GM18507 (cell line): Measurements from ENCODE around the gene MAD1L1.

Experiments used
- DNase-seq: peaks from one replicate; pipeline ENCODE4 v3.0.0; 2011; ENCODE audit warnings: low read depth; ENCODE audit not compliant: insufficient read length; ENCODE audit errors: extremely low spot score
- FAIRE-seq: peaks from 2 replicates; lab custom pipeline; 2011; peaks lifted over from hg19 to GRCh38; lab: Jason Lieb, UNC

Gene MAD1L1

DNA sequence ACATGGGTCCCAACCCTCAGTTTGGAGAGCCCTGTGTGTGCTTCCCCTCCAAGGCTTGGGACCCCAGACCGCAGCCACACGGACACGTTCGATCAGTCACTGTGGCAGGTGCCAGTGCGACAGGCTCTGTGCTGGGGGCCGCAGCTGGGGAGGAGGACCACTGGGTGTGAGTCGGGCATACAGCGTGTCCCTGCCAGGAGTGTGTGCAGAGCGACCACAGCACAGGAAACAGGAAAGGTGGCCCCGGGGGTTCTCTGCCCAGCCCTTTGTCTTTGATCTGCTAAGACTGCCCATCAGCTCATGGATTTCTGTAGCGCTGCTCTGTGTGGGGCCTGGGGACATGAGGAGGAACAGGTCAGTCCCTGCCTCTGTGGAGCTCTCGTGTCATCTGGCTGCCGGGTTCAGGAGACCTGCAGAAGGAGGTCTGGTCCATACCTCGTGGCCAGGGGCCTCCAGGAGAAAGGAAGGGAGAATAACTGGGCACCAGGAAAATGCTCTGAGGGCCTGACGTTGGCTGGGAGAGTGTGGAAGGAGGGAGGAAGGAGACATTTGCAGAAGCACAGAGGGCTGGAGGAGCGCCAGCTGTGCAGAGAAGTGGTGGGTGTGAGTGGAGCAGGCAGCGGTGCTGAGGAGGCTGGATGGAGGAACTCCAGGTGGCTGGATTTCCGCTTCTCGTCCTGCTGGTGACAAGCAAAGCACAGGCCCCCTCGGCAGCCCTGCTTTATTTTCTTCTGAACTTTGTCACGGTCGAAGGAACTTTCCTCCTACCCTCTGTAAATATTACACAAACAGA lies 13.3 kb upstream of the MAD1L1 start:
- FAIRE-seq (no peak), DNase-seq (no peak)

DNA sequence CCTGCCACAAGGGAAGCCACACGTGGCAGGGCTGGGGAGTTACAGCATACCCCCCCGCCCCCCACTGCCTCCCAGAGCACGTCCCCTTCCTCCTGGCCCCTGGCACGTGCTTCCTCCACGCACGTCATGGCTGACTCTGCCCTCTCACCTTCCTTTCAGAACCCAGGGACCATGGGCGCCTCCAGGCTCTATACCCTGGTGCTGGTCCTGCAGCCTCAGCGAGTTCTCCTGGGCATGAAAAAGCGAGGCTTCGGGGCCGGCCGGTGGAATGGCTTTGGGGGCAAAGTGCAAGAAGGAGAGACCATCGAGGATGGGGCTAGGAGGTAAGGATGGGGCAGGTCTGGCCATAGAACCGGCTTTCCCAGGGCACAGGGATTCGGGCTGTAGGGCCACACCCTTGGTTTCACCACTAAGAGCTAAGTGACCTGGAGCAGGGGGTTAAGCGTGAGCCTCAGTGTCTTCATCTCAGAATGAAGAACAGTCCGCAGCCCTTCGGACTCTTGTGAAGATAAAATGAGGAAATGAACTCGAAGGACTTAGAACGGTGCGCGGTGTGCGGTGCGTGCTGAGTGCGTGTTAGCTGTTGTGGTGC lies 11.8 kb upstream of the MAD1L1 start:
- no peak for DNase-seq
- no peak for FAIRE-seq

DNA sequence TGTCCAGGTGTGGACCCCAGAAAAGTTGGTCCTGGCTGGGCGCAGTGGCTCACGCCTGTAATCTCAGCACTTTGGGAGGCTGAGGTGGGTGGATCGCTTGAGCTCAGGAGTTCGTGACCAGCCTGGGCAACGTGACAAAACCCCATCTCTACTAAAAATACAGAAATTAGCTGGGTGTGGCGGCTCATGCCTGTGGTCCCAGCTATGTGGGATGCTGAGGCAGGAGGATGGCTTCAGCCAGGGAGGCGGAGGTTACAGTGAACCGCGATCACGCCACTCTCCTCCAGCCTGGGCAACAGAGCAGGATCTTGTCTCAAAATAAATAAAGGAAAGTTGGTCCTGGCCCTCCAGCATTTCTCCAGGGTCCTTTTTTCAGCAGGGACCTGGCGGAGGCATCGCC lies 10.7 kb upstream of the MAD1L1 start:
- DNase-seq (no peak), FAIRE-seq (no peak)

DNA sequence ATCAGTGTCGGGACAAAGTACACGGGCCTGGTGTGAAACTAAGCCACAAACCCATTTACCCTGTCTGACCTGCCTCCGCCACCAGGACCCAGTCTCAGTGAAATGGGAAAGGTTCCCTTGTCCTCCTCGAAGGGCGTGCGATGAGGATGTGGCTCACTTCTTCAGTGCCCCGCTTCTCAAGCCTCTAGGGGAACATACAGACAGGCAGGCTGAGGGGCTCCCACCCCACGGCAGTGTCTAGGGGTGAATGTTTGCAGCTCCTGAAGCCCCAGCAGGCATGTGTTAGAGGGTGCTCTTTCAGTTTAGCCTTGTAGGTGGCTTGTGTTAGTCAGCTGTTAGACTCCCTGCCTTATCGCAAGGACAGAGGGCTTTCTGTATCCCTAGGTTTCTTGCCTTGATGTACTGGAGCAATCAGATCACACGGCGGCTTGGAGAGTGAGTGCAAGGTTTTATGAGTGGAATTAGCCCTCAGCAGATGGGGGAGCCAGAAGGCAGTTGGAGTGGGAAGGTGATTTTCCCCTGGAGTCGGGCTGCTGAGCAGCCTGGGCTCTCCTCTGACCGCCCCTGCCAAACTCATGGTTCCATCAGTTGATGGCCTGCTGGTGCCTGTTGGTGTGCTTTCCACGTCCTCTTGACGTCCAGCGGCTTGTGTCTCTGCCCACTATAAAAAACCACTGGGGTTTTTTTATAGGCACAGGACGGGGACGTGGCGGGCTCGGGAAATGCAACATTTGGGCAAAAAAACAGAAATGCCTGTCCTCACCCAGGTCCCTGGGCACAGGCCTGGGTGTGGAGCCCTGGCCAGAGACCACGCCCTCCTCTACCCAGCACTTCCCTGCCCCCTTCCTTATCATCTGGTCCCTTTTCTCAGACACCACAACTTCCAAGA lies 10.0 kb upstream of the MAD1L1 start:
- DNase-seq (no peak), FAIRE-seq (peak; percentile 76)

DNA sequence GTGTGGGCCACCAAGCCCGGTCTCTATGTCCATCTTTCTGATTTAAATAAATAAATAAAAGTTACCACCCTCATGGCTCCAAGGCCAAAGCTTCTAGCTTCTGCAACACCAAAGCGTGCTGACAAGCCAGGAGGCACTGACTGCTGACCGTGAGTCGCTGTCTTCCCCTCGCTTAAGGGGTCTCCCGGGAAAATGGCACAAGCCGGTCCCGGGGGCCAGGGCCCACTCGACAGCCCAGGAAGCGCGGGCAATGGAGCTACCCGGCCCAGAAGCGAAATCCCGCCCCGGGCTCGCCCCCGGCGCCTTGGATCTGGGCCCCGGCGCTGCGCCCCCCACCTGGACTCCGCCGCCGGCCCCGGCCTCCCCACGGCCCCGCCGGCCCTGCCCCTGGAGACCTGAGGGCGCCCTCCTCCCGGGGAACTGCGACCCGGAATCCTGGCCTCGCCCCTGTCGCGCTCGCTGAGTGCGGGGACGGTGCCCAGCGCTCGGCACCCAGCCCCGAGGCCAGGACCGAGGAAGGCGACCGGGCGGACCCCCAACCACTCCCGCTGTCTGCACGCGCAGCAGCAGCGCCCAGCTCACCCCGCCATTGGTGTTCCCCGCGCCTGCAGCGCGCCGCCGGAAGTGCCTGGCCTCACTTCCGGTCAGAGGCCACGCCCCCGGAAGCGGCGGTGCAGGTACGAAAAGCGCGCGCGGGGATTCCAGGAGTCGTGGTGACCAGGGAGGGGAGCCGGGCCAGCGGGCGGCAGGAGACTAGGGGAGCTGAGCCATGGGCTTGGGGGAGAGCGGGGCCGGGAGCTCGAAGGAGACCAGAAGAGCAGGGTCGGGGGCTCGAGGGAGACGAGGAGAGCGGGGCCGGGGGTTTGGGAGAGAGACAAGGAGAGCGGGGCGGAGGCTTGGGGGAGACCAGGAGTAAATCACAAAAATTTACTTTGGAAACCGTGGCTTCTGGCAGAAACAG lies 9.1 kb upstream of the MAD1L1 start, which contains the start of the genes MRM2 and NUDT1:
TSS of gene MRM2 (minus strand) at position 626 of the 961 bp plus-strand sequence. CDS start at position 590, 36 bp downstream.
TSS of gene NUDT1 (plus strand) at position 647 of the 961 bp plus-strand sequence. CDS start 2,349 bp downstream, outside the sequence.
- FAIRE-seq (peak; percentile 89), DNase-seq (peak; percentile 83)

DNA sequence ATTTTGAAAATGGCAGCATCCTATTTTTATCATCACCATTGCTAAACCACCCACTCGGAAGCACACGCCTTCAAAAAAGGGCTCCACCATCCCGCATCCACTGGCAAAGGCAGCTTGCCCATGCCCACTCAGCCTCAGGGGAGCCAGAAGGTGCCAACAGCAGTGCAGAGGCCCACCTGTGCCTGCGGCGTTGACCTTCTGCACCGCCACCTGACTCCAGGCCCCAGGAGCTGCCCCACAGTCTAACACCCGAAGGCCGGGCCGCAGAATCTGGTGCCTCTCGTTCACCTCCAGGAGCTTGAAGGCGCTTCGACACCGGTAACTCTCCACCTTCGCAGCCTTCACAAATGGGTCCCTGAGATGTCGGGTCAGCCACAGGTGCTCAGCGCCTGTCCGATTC lies 6.5 kb upstream of the MAD1L1 start:
- no peak for FAIRE-seq
- DNase-seq, result no peak

DNA sequence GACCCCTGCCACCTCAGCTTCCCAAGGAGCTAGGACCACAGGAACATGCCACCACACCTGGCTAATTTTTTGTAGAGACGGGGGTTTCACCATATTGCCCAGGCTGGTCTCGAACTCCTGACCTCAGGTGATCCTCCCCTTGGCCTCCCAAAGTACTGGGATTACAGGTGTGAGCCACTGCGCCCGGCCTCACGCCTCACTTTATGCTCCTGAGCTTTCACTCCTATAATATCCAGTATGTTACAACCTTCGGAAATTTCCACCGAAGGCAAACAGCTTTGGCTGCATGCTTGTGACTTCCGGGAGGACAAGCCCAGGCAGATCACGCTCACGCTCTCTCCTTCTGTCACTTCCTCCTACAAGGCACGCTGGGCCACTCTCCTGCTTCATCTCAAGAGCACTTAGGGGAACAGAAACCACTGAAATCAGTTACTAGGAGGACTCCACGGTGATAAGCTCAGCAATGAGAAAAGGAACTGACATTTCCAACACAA lies 4.4 kb upstream of the MAD1L1 start:
- peak; percentile 96 for FAIRE-seq
- peak; percentile 71 for DNase-seq

DNA sequence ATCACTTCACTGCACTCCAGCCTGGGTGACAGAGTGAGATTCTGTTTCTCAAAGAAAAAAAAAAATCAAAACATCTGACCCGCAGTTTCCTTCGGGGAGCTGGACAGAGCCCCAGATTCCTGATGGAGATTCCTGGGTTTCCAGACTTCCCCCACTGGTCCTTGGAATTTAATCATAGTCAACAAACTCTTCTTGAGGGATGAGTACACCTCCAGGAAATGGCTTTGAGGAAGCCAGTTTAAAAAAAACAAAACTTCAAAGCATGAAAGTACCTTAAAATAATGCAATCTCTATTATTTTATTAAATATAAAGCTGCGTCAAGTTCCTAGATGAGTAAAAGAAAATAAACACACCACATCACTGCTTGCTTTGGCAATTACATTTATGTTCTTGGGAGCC lies 1.2 kb upstream of the MAD1L1 start:
- no peak for FAIRE-seq
- DNase-seq, result no peak

DNA sequence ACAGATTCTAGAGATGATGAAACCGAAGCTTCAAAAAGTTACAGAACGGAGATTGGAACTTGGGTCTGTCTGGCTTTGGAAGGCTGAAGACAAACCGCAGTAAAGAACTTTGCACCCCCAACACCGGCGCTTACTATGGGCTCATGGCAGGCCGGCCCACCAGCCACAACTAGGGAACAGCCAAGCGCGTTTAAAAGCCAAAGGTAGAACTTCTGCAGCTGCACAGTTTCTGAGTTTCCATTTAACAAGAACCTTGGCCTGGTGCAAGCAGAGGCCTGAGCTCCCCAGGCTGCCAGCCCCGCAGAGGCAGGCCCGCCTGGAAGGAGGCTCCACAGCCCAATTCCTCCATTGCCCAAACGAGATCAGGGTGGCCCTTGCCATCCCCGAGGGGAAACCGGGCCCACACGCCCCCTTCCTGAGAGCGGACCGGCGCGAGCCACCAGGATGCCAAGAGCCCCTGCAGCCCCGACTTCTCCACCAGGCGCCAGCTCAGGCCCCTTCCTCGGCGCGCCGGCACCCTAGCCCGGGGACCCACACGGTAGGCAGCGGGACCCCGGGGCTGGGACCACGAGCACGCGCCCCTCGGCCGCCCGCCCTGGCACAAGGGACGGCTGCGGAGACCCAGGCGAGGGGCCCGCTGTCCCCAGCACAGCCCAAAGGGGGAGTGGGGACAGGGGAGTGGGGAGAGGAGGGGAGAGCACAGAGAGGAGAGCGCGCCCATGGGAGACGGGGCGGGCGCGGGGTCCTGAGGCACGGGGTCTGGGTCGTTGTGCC lies 566 bp downstream of the MAD1L1 start:
- no peak for DNase-seq
- FAIRE-seq, result no peak

DNA sequence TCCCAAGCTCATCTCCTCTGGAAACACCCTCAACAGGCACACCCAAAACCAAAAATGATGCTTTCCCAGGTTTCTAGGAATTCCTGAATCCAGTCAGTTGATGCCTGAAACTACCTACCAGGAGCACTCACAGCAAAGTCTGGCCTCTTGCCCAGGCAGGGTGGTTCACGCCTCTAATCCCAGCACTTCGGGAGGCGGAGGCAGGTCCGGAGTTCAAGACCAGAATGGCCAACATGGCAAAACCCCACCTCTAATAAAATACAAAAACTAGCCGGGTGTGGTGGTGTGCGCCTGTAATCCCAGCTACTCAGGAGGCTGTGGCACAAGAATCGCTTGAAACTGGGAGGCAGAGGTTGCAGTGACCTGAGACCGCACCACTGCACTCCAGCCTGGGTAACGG lies 1.9 kb downstream of the MAD1L1 start:
- DNase-seq (no peak), FAIRE-seq (no peak)

DNA sequence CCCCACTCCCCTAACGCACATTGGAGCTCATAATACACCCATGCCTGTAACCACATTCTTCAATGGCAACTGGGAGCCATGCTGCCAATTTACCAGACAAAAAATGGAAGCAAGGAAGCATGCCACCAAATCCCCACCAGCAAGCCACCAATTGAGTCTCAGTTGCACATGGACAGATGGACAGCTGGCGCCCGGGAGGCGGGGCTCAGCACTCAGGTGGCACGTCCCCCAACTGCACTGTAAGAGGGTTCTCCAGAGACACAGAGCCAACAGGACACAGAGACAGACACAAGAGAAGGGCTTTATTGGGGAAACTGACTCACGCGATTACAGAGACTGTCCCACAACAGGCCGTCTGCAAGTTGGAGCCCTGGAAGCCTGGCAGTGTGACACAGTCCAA lies 2.5 kb downstream of the MAD1L1 start:
- DNase-seq, result no peak
- no peak for FAIRE-seq

DNA sequence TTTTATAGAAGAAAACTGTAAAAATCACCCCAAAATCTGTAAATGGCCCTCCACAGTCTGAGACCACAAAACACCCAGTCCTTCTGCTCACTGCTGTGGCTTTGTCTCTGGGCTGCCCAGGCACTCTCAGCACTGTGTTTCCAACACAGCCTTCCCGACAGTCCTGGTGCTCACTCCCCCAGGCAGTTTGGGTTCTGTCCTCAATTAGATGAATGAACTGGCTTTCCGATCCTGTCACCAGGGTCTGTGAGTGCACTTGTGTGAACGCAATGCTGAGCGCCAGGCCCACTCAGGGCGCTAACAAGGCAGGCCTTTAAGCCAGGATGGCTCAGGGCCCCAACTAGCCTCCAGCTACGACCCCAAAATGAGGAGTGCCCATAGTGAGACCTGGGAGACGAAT lies 3.3 kb downstream of the MAD1L1 start:
- no peak for FAIRE-seq

DNA sequence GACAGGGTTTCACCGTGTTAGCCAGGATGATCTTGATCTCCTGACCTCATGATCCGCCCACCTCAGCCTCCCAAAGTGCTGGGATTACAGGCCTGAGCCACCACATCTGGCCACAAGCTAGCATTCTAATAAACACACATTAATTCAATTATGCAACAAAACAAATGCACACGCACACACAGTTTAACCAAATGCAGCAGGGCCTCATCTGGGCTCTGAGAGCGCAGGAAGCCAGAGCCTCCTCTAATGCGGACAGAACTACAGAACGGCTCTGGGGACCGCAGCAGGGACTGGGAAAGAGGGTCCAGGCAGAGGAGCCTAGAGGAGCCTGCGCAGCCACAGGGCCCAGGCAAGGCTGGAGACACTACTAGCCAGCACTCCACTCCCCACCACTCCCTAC lies 3.8 kb downstream of the MAD1L1 start:
- FAIRE-seq, result no peak
- no peak for DNase-seq

More for the DNA sequence above, 3.3 kb downstream of the MAD1L1 start:
- DNase-seq, result no peak

DNA sequence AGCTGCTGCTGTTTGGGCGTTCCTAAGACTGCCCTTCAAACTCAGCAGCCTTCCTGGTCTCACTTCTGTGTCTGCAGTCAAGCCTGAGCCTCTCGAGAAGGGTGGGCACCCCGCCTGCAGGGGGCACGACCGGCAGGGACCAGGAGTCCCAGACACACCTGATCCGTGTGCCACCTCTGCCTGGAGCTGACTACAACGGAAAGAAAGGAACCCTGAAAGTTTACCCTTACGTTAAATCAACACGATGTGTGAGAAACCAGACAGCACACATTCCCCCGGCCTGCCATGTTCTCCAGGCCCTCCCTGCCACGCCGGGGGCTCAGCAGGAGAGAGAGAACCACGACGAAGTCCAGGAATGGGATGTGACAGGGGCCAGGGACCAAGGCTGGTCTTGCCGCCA lies 5.0 kb downstream of the MAD1L1 start:
- DNase-seq (no peak), FAIRE-seq (no peak)

DNA sequence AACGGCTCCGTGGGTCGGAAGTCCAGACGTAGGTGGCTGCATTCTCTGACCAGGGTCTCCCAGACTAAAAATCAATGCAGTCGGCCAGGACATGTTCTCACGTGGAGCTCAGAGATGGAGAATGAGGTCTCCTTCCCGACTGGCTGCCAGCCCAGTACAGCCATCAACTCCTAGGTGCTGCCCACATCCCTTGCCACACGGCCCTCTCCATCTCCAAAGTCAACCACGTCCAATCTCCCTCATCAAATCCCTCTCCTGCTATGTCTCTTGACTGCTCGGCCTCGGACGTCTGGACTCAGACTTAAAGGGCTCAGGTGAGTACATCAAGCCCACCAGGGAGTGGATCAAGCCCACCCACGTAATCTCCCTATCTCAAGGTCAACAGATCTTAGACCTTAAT lies 6.9 kb downstream of the MAD1L1 start:
- no peak for FAIRE-seq

DNA sequence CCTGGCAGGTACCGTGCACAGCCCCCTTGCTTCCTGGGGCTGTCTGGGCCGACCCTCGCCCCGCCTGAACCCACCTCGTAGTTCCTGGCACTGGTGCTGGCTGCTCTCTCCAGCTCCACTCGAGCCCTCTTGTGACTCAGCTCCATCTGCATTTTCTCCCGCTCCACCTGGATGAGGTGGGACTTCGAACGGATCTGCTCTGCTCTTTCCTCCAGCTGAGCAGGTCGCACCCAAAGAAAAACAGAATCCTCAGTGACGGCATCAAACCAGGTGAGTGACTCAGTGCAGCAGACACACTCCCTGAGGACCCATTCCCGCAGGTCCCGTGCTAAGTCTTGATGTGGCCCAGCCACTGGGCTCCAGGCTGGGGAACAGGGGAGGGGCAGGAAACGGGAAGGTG lies 7.4 kb downstream of the MAD1L1 start:
- DNase-seq (no peak), FAIRE-seq (no peak)

More for the DNA sequence above, 6.9 kb downstream of the MAD1L1 start:
- DNase-seq, result no peak

DNA sequence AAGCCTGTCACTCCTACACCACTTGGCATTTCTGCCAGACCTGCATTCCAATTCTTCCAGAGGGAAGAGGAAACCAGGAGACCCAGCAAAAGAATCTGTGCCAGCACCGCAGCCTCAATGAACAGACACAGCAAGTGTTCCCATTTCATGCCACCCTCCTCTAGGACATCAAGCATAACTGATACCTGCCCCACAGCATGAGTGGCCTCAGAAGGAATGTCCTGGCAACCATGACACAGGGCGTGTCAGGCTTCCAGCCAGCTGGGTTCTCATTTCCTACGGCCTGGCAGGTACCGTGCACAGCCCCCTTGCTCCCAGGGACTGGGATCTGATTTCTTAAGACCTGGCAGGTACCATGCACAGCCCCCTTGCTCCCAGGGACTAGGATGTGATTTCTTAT lies 7.8 kb downstream of the MAD1L1 start:
- FAIRE-seq (no peak), DNase-seq (no peak)

DNA sequence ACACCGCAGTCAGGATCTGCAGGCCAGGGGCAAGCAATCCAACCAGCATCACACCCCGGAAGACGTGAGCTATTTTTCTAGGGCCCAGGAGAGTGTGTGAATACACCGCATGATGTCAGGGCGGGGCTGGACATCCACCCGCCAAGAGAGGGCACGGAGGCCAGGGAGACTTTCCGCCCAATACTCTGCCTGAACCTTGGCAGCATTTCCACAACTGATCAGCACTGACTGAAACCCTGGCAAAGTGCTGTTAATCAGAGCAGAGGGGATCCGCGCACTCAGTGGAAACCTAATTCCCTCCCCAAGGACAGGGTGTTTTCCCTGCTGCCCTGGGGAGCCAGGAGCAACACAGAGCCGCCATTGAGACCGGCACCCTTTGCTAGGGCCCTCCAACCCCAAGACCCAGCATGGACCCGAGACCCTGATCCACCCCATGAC lies 8.2 kb downstream of the MAD1L1 start:
- FAIRE-seq (no peak), DNase-seq (no peak)
